B cell (primary cell): ENCODE data around the gene BNIP5. TPM values are rescaled to one million over a fixed set of nuclear protein-coding genes. Genes with fewer than 3 reads are reported as not detected.

Source experiments
- ATAC-seq: fragments of 200-7000 bp; cut with Tn5 transposase; one replicate; pipeline ENCODE4 v1.10.0; 2021; ENCODE audit warnings: low read depth, mild to moderate bottlenecking, moderate number of reproducible peaks, moderate library complexity
- CTCF ChIA-PET: fragments of 350-600 bp; sonication (Branson Sonifier 250); formaldehyde crosslinking; loops from one replicate; lab custom pipeline; 2021; ENCODE audit warnings: antibody characterized with exemption, inconsistent platforms; lab: Charles Lee
- POLR2A ChIA-PET: fragments of 350-600 bp; sonication (Branson Sonifier 250); formaldehyde crosslinking; loops from one replicate; lab custom pipeline; 2021; ENCODE audit warnings: antibody characterized with exemption; lab: Charles Lee
- DNase-seq: peaks from one replicate; pipeline ENCODE4 v3.0.0; 2013
- H2AFZ ChIP-seq: 2 replicates; pipeline ENCODE4 v1.6.1; 2012; ENCODE audit warnings: mild to moderate bottlenecking, low read depth, low read length; ENCODE audit not compliant: insufficient read depth, poor library complexity, severe bottlenecking
- H3K27ac ChIP-seq, 2 donors: 1 replicate in 1 of 2; 2 replicates in 1 of 2; pipeline ENCODE4 v1.5.1; 2012 to 2013; ENCODE audit warnings: low read length in 2 of 2, mild to moderate bottlenecking in 2 of 2, moderate library complexity in 1 of 2
- H3K27me3 ChIP-seq, 4 experiments: fragments of 200-600 bp in 1 of 4; sonication (generic) in 1 of 4; replicated peaks in 1 of 4; 1 replicate in 2 of 4; 2 replicates in 2 of 4; pipeline versions ENCODE4 v1.6.1 to v1.7.0; 2013 to 2016; ENCODE audit warnings: low read length in 3 of 4, mild to moderate bottlenecking in 2 of 4, mixed read lengths in 1 of 4, moderate library complexity in 1 of 4; ENCODE audit not compliant: insufficient read depth in 4 of 4, control insufficient read depth in 3 of 4; ENCODE audit errors: control extremely low read depth in 1 of 4
- H3K36me3 ChIP-seq, 2 experiments: replicated peaks in 1 of 2; 1 replicate in 1 of 2; 2 replicates in 1 of 2; pipeline versions ENCODE4 v1.6.1 to v1.7.1; 2013; ENCODE audit warnings: low read length in 1 of 2; ENCODE audit not compliant: insufficient read depth in 2 of 2, control insufficient read depth in 1 of 2; ENCODE audit errors: control extremely low read depth in 1 of 2, extremely low read depth in 1 of 2
- H3K4me1 ChIP-seq, 2 donors: fragments of 200-600 bp in 1 of 2; sonication (generic) in 1 of 2; 1 replicate in 1 of 2; 2 replicates in 1 of 2; pipeline versions ENCODE4 v1.5.1 to v1.6.1; 2013 to 2017; ENCODE audit warnings: low read length in 2 of 2; ENCODE audit not compliant: control insufficient read depth in 2 of 2, insufficient read depth in 2 of 2
- H3K4me2 ChIP-seq: replicated peaks from 2 replicates; pipeline ENCODE3; 2012; ENCODE audit warnings: mild to moderate bottlenecking, low read depth, low read length; ENCODE audit not compliant: poor library complexity, severe bottlenecking
- H3K4me3 ChIP-seq, 5 experiments: fragments of 200-600 bp in 1 of 5; sonication (generic) in 1 of 5; 1 replicate in 3 of 5; 2 replicates in 2 of 5; pipeline versions ENCODE4 v1.5.1 to v1.7.0; 2011 to 2016; ENCODE audit warnings: low read length in 4 of 5, mild to moderate bottlenecking in 4 of 5, low read depth in 2 of 5, control low read depth in 1 of 5, moderate library complexity in 1 of 5; ENCODE audit not compliant: insufficient read depth in 1 of 5; ENCODE audit errors: control extremely low read depth in 1 of 5, extremely low read depth in 1 of 5
- H3K79me2 ChIP-seq: fragments of 200-600 bp; sonication (generic); one replicate; pipeline ENCODE4 v1.6.0; 2016; ENCODE audit warnings: low read length; ENCODE audit not compliant: control insufficient read depth, insufficient read depth
- H3K9ac ChIP-seq: fragments of 200-600 bp; sonication (generic); 2 replicates; pipeline ENCODE4 v1.6.1; 2017; ENCODE audit warnings: mild to moderate bottlenecking, low read length, moderate library complexity
- H3K9me3 ChIP-seq, 3 donors: one replicate each; pipeline versions ENCODE4 v1.6.1 to v1.7.1; 2013; ENCODE audit warnings: low read length in 2 of 3; ENCODE audit not compliant: control insufficient read depth in 2 of 3, insufficient read depth in 1 of 3; ENCODE audit errors: control extremely low read depth in 1 of 3
- H4K20me1 ChIP-seq: 2 replicates; pipeline ENCODE4 v1.6.0; 2012; ENCODE audit warnings: mild to moderate bottlenecking, low read length; ENCODE audit not compliant: insufficient read depth, control insufficient read depth, poor library complexity, severe bottlenecking
- H3K27ac Mint-ChIP-seq: one replicate; pipeline ENCODE4 v1.8.0; 2021; ENCODE audit warnings: mixed read lengths
- H3K27me3 Mint-ChIP-seq: one replicate; pipeline ENCODE4 v1.8.0; 2021; ENCODE audit warnings: mixed read lengths
- H3K4me1 Mint-ChIP-seq: one replicate; pipeline ENCODE4 v1.8.0; 2021; ENCODE audit warnings: mixed read lengths
- H3K4me3 Mint-ChIP-seq: one replicate; pipeline ENCODE4 v1.8.0; 2021; ENCODE audit warnings: mixed read lengths
- H3K9me3 Mint-ChIP-seq: one replicate; pipeline ENCODE4 v1.8.0; 2022; ENCODE audit warnings: mixed read lengths; ENCODE audit not compliant: insufficient read depth
- EZH2 ChIP-seq: IDR thresholded peaks from 2 replicates; pipeline ENCODE4 v1.6.1; 2012; ENCODE audit warnings: borderline replicate concordance, low read depth, mild to moderate bottlenecking, moderate library complexity, low read length; ENCODE audit not compliant: insufficient read depth, poor library complexity, severe bottlenecking
- WGBS: methylation state at CpG from one replicate; pipeline ENCODE4 v1.1.5; 2013; ENCODE audit warnings: missing lambda C conversion rate; ENCODE audit not compliant: insufficient coverage; 5-methylcytosine and 5-hydroxymethylcytosine counted together
- intact Hi-C: fragments of 100-400 bp; cut with micrococcal nuclease; formaldehyde crosslinking; loops from one replicate; pipeline ENCODE4 v1.10.0; 2022
- polyA plus RNA-seq: library from polyadenylated mRNA; depleted of rRNA; stranded (reverse); fragments of >200 nt; gene quantifications from 2 replicates; pipeline ENCODE4 v1.2.3, GENCODE V29; 2012
- total RNA-seq, 2 donors: library from RNA; stranded (reverse); fragments of 120-200 nt in 1 of 2; gene quantifications; 1 replicate in 1 of 2; 2 replicates in 1 of 2; pipeline versions ENCODE4 v1.2.3 to v1.2.4, GENCODE V29; 2013 to 2022
- TF ChIP-seq, protein P1 (sequence below): fragments of 200-600 bp; IDR thresholded peaks from one replicate; pipeline ENCODE4 v1.8.0; 2022; ENCODE audit warnings: antibody characterized with exemption, mild to moderate bottlenecking

Gene BNIP5
- total and polyA plus RNA-seq, 2 donors (not counting 1 experiment from before 2014, with no cell fraction given): 0.06 to 0.10 TPM

DNA sequence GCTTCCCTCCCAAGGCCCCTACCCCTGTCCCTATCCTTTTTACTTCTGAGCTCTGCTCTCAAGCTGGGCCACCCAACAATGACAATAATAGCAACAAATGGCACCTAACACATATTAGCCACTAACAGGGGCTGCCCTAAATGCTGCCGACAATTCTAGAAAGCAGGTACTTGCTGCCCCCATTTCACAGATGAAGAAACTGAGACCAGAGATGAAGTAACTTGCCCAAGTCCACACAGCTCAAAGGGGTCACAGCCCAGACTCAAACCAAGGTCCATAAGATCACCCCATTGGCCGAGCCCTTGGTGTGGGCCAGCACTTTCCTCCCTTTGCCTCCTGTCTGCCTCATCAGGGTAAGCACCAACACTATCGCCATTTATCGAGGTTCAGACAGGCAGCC lies 12.0 kb downstream of the BNIP5 start:
- Histone ChIP-seq H3K27ac (no peak overlapping the region), H3K4me2 (no peak overlapping the region), H2AFZ (no peak overlapping the region), H3K9me3 (no peaks in the 10 kb centered on the region), H3K36me3 (no peaks in the 10 kb centered on the region), H3K79me2 (no peaks in the 10 kb centered on the region), H3K27me3 (peaks cover 0 to 3% (median 0%) of the 10 kb centered on the region in 4 experiments), H3K4me1 (no peaks in the 10 kb centered on the region), H3K9ac (no peak overlapping the region), H4K20me1 (no peaks in the 10 kb centered on the region), H3K4me3 (no peak overlapping the region)
- no peak for ATAC-seq
- CTCF ChIA-PET: interaction anchor here (0.6 kb wide), 1 partner anchor 86 kb away, joined by 3 read pairs; no protein-coding TSS in a partner anchor
- Mint-ChIP-seq H3K27ac (no peak overlapping the region), H3K4me3 (no peak overlapping the region), H3K9me3 (no peaks in the 10 kb centered on the region), H3K4me1 (peaks cover 2% of the 10 kb centered on the region), H3K27me3 (peaks cover 11% of the 10 kb centered on the region)
- TF ChIP-seq EZH2: no peak
- TF ChIP-seq, protein P1, sequence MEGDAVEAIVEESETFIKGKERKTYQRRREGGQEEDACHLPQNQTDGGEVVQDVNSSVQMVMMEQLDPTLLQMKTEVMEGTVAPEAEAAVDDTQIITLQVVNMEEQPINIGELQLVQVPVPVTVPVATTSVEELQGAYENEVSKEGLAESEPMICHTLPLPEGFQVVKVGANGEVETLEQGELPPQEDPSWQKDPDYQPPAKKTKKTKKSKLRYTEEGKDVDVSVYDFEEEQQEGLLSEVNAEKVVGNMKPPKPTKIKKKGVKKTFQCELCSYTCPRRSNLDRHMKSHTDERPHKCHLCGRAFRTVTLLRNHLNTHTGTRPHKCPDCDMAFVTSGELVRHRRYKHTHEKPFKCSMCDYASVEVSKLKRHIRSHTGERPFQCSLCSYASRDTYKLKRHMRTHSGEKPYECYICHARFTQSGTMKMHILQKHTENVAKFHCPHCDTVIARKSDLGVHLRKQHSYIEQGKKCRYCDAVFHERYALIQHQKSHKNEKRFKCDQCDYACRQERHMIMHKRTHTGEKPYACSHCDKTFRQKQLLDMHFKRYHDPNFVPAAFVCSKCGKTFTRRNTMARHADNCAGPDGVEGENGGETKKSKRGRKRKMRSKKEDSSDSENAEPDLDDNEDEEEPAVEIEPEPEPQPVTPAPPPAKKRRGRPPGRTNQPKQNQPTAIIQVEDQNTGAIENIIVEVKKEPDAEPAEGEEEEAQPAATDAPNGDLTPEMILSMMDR: no peak
- POLR2A ChIA-PET: no interaction called here
- intact Hi-C loops: no loop called here
- no peak for DNase-seq
- 96% methylated on average over 4 of the region's 4 CpGs for WGBS

DNA sequence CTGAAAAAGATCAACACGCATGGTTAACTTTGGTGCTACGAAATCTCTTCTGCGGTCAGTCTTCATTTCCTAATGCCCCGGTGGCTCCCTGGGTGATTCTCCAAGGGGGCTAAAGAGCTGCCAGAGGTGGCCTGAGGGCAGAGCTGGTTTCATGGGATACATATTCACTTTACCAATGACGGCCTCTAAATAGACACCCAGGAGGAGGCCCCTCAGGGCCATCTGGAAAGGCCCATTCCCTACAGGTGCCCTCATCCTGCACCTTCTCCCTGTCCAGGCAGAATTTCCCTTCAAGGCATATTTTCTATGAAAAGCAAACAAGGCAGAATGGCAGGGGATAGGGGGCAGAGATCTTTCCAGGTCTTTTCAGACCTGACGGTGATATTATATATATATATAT lies 12.5 kb downstream of the BNIP5 start:
- H3K4me2 ChIP-seq: no peak overlapping the region
- ChIA-PET POLR2A (no interaction called here), CTCF (no interaction called here)
- Mint-ChIP-seq H3K9me3 (no peaks in the 10 kb centered on the region), H3K27me3 (peaks cover 11% of the 10 kb centered on the region), H3K4me3 (no peak overlapping the region), H3K4me1 (peaks cover 2% of the 10 kb centered on the region), H3K27ac (no peak overlapping the region)
- no peak overlapping the region for H3K27ac ChIP-seq
- no peaks in the 10 kb centered on the region for H3K4me1 ChIP-seq
- intact Hi-C loops: no loop called here
- DNase-seq (no peak), ATAC-seq (no peak)
- H3K36me3 ChIP-seq: no peaks in the 10 kb centered on the region
- no peak overlapping the region for H3K9ac ChIP-seq
- no peaks in the 10 kb centered on the region for H3K9me3 ChIP-seq
- H4K20me1 ChIP-seq: no peaks in the 10 kb centered on the region
- no peak overlapping the region for H2AFZ ChIP-seq
- TF ChIP-seq, protein P1: no peak
- TF ChIP-seq EZH2: no peak
- H3K4me3 ChIP-seq: no peak overlapping the region
- peaks cover 0 to 3% (median 0%) of the 10 kb centered on the region in 4 experiments for H3K27me3 ChIP-seq
- WGBS: 93% methylated on average over 5 of the region's 6 CpGs
- no peaks in the 10 kb centered on the region for H3K79me2 ChIP-seq
